Trophoblast cell (in vitro differentiated cells and primary cell): ENCODE results near the gene FDXACB1.

Experiments used
- DNase-seq, 2 donors: peaks; one replicate each; pipeline ENCODE4 v3.0.0-alpha.2; 2016
- H2AFZ ChIP-seq: 2 replicates; pipeline ENCODE4 v1.6.1; 2013; ENCODE audit warnings: low read length, moderate library complexity, mild to moderate bottlenecking; ENCODE audit not compliant: insufficient read depth, poor library complexity
- H2AK5ac ChIP-seq: 2 replicates; pipeline ENCODE4 v1.6.1; 2013; ENCODE audit warnings: mild to moderate bottlenecking, low read length
- H2BK120ac ChIP-seq: 2 replicates; pipeline ENCODE4 v1.6.1; 2013; ENCODE audit warnings: low read length, mild to moderate bottlenecking, moderate library complexity; ENCODE audit not compliant: insufficient read depth, poor library complexity
- H2BK12ac ChIP-seq: 2 replicates; pipeline ENCODE4 v1.6.1; 2013; ENCODE audit warnings: mild to moderate bottlenecking, low read length, moderate library complexity
- H2BK5ac ChIP-seq: 2 replicates; pipeline ENCODE4 v1.6.1; 2013; ENCODE audit warnings: low read length, low read depth, moderate library complexity, mild to moderate bottlenecking; ENCODE audit not compliant: poor library complexity
- H3K14ac ChIP-seq: 2 replicates; pipeline ENCODE4 v1.6.1; 2013; ENCODE audit warnings: mild to moderate bottlenecking, low read length
- H3K18ac ChIP-seq: 2 replicates; pipeline ENCODE4 v1.6.1; 2013; ENCODE audit warnings: mild to moderate bottlenecking, low read length
- H3K23ac ChIP-seq: 2 replicates; pipeline ENCODE4 v1.6.1; 2013; ENCODE audit warnings: low read length
- H3K27ac ChIP-seq: 2 replicates; pipeline ENCODE4 v1.5.1; 2013; ENCODE audit warnings: low read depth, mild to moderate bottlenecking, inconsistent platforms, low read length, moderate library complexity
- H3K27me3 ChIP-seq: 2 replicates; pipeline ENCODE4 v1.6.1; 2013; ENCODE audit warnings: inconsistent platforms, mild to moderate bottlenecking, low read length, moderate library complexity; ENCODE audit not compliant: insufficient read depth
- H3K36me3 ChIP-seq, 2 experiments: 1 replicate in 1 of 2; 2 replicates in 1 of 2; pipeline ENCODE4 v1.6.1; 2013; ENCODE audit warnings: low read length in 2 of 2, mild to moderate bottlenecking in 2 of 2, moderate library complexity in 1 of 2; ENCODE audit not compliant: insufficient read depth in 2 of 2, control insufficient read depth in 1 of 2
- H3K4ac ChIP-seq: 2 replicates; pipeline ENCODE4 v1.6.1; 2013; ENCODE audit warnings: low read depth, mild to moderate bottlenecking, low read length, moderate library complexity
- H3K4me1 ChIP-seq, 2 experiments: 1 replicate in 1 of 2; 2 replicates in 1 of 2; pipeline ENCODE4 v1.6.1; 2013; ENCODE audit warnings: low read length in 2 of 2, mild to moderate bottlenecking in 2 of 2, moderate library complexity in 1 of 2; ENCODE audit not compliant: insufficient read depth in 2 of 2, control insufficient read depth in 1 of 2
- H3K4me2 ChIP-seq: 2 replicates; pipeline ENCODE4 v1.6.1; 2013; ENCODE audit warnings: inconsistent platforms, mild to moderate bottlenecking, low read length, moderate library complexity
- H3K4me3 ChIP-seq: 2 replicates; pipeline ENCODE4 v1.5.1; 2013; ENCODE audit warnings: mild to moderate bottlenecking, low read depth, low read length, inconsistent platforms
- H3K79me1 ChIP-seq: one replicate; pipeline ENCODE4 v1.6.1; 2013; ENCODE audit warnings: low read length
- H3K79me2 ChIP-seq: 2 replicates; pipeline ENCODE4 v1.6.1; 2013; ENCODE audit warnings: low read length, mild to moderate bottlenecking; ENCODE audit not compliant: control insufficient read depth, insufficient read depth, poor library complexity
- H3K9ac ChIP-seq: 2 replicates; pipeline ENCODE4 v1.6.1; 2013; ENCODE audit warnings: mild to moderate bottlenecking, low read length
- H3K9me3 ChIP-seq: 2 replicates; pipeline ENCODE4 v1.6.1; 2013; ENCODE audit warnings: low read depth, mild to moderate bottlenecking, control low read depth, inconsistent platforms, low read length; ENCODE audit not compliant: insufficient read depth
- H4K12ac ChIP-seq: 2 replicates; pipeline ENCODE4 v1.6.1; 2013; ENCODE audit warnings: low read depth, mild to moderate bottlenecking, low read length, moderate library complexity
- H4K8ac ChIP-seq: 2 replicates; pipeline ENCODE4 v1.6.1; 2013; ENCODE audit warnings: low read depth, mild to moderate bottlenecking, low read length, moderate library complexity
- H4K91ac ChIP-seq: one replicate; pipeline ENCODE4 v1.6.1; 2013; ENCODE audit warnings: low read depth, mild to moderate bottlenecking, low read length, moderate library complexity
- WGBS: extraction: QIAGEN DNeasy Blood & Tissue Kit; methylation state at CpG from one replicate; pipeline ENCODE4 v1.1.7; 2013; ENCODE audit warnings: missing lambda C conversion rate; ENCODE audit not compliant: insufficient read length, insufficient coverage; ENCODE audit errors: extremely low coverage; 5-methylcytosine and 5-hydroxymethylcytosine counted together

Gene FDXACB1

DNA sequence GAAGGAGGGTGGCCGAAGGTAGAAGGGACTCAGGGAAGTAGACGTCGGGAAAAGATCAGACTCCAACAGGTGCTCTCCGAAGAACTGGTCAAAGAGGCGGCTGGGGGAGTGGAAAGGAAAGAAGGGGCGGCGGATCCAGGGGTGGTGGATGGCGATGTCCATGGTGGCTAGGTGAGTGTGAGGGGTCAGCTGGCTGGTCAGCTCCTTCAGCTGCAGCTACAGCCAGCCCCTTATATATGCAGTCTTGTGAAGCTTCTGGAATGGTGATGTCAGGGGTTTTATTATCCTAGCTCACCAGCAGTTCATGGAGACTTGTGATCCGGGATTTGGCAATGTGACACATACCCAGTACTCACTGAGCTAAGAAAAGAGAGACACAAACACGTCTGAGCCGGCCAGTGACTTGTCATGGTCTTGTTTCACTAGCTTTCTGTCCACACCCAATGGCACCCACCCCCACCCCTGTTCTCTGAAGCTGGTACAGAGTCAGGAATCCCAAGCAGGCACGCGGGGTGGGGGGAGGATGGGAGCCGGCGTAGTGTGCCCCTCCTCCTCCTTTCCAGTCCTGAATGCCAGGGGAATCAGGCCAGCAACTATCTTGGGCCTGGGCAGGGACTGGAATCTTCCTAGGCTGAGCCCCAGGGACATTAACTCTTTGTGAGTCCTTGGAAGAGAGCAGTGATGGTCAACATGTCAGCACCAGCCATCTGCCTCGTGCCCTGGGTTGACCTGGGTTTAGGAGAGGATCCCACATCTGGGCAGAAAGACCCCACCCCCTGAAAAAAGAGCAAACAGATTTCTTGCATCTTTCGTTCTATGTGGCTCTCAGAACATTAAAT is 32.8 kb upstream of the FDXACB1 start, which contains the start of gene CRYAB:
TSS of gene CRYAB (minus strand) at position 208 of the 839 bp plus-strand sequence. CDS start at position 162, 46 bp downstream.
- Histone ChIP-seq H3K4ac (no peak within 1 kb of the TSS), H4K91ac (peak within 1 kb of the TSS; percentile 52), H3K9ac (peak within 1 kb of the TSS; percentile 9), H3K4me2 (peak within 1 kb of the TSS; percentile 17), H3K27ac (no peak within 1 kb of the TSS), H3K18ac (peak within 1 kb of the TSS; percentile 5), H2BK5ac (no peak within 1 kb of the TSS), H2AFZ (no peak within 1 kb of the TSS), H2BK12ac (peak within 1 kb of the TSS; percentile 62), H4K12ac (peak within 1 kb of the TSS; percentile 2), H2BK120ac (peak within 1 kb of the TSS; percentile 38), H3K79me2 (no peaks in the 10 kb centered on the region), H4K8ac (peak within 1 kb of the TSS; percentile 9), H3K27me3 (no peaks in the 10 kb centered on the region), H3K79me1 (peaks cover 8% of the 10 kb centered on the region), H3K23ac (no peak within 1 kb of the TSS), H2AK5ac (peak within 1 kb of the TSS; percentile 56), H3K4me1 (peaks cover 20 to 24% of the 10 kb centered on the region in 2 experiments), H3K4me3 (no peak within 1 kb of the TSS), H3K9me3 (peaks cover 2% of the 10 kb centered on the region), H3K14ac (peak within 1 kb of the TSS; percentile 53), H3K36me3 (no peaks in the 10 kb centered on the region)
- no CpG with 5 or more reads among the region's 17 CpGs for WGBS
- peak; percentile 80 to 89 for DNase-seq

DNA sequence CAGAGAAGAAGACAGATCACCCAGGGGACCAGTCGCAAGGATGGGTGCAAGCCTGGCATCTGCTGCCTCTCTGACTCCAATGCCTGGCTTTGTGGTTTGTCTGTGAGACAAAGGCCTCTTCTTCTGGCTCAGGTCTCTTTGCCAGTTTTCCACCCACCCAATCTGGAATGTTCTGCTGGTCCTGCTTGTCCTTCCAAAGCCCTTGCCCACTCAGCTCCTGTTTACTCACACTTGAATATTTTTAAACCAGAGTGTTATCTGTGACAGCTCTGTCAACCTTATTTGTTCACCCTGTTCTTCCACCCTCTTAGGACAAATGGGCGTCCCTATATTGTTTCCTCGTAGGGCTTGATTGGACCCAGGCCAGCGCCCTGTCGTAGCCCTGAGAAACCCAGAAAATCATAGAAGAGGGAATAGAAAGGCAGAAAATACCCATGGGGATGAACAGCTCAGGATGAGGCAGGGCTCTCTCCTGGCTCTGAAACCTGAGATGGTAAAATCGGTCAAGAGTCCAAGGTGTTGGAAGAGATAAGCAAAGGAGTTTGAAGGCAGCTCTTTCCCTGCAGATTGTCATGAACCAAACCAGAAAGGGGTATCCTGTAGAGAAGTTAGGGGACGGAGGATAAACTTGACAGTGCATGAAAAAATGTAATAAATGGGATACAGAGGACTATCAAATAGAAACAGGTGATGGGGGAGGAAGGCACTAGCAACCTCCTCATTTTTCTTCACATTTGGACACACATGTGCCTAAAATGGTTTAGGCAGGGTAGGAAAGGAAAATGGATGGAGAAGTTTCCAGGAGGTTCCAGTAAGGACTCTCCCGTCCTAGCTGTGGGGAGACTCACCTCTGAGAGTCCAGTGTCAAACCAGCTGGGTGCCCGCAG is 32.0 kb upstream of the FDXACB1 start:
- Histone ChIP-seq H3K79me2 (no peaks in the 10 kb centered on the region), H3K4ac (no peak overlapping the region), H3K4me3 (no peak overlapping the region), H3K9me3 (peaks cover 2% of the 10 kb centered on the region), H2BK120ac (peak overlapping the region; percentile 38), H2BK5ac (no peak overlapping the region), H3K4me1 (peaks cover 20 to 24% of the 10 kb centered on the region in 2 experiments), H3K4me2 (no peak overlapping the region), H4K12ac (no peak overlapping the region), H2AK5ac (peak overlapping the region; percentile 56), H3K27me3 (no peaks in the 10 kb centered on the region), H2AFZ (no peak overlapping the region), H3K36me3 (no peaks in the 10 kb centered on the region), H4K8ac (peak overlapping the region; percentile 9), H3K14ac (peak overlapping the region; percentile 53), H3K18ac (peak overlapping the region; percentile 5), H3K23ac (no peak overlapping the region), H3K79me1 (peaks cover 8% of the 10 kb centered on the region), H4K91ac (peak overlapping the region; percentile 52), H3K27ac (no peak overlapping the region), H2BK12ac (peak overlapping the region; percentile 62), H3K9ac (peak overlapping the region; percentile 9)
- no peak for DNase-seq
- WGBS: no CpG with 5 or more reads among the region's 9 CpGs

DNA sequence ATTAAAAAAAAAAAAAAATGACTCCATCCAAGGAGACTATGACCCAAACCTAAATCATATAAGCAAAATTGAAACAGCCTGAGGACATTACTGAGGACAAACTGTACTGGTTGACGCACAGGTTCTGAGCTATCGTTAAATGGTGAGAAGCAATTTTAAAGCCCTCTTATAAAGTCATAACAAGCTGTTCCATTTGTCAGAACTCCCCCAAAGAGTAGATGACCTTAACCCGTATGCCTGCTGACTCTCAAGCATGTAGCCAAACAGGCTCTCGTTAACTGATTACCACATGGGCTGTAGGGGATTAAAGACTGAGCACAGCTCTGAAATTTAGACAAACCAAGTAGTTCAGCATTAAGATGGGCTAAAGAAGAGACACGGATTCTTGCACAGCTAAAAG is 30.4 kb upstream of the FDXACB1 start:
- Histone ChIP-seq H3K9me3 (peaks cover 2% of the 10 kb centered on the region), H3K4me3 (no peak overlapping the region), H3K27ac (peak overlapping the region; percentile 43), H2AK5ac (no peak overlapping the region), H4K91ac (no peak overlapping the region), H4K12ac (no peak overlapping the region), H3K4me1 (peaks cover 20 to 24% of the 10 kb centered on the region in 2 experiments), H3K79me1 (peaks cover 8% of the 10 kb centered on the region), H2AFZ (no peak overlapping the region), H3K9ac (no peak overlapping the region), H2BK12ac (no peak overlapping the region), H3K27me3 (no peaks in the 10 kb centered on the region), H3K18ac (no peak overlapping the region), H4K8ac (no peak overlapping the region), H2BK5ac (no peak overlapping the region), H3K14ac (no peak overlapping the region), H3K4ac (no peak overlapping the region), H3K36me3 (no peaks in the 10 kb centered on the region), H3K4me2 (peak overlapping the region; percentile 2), H2BK120ac (no peak overlapping the region), H3K23ac (no peak overlapping the region), H3K79me2 (no peaks in the 10 kb centered on the region)
- WGBS: no CpG with 5 or more reads among the region's 5 CpGs
- peak; percentile 71 to 91 for DNase-seq

DNA sequence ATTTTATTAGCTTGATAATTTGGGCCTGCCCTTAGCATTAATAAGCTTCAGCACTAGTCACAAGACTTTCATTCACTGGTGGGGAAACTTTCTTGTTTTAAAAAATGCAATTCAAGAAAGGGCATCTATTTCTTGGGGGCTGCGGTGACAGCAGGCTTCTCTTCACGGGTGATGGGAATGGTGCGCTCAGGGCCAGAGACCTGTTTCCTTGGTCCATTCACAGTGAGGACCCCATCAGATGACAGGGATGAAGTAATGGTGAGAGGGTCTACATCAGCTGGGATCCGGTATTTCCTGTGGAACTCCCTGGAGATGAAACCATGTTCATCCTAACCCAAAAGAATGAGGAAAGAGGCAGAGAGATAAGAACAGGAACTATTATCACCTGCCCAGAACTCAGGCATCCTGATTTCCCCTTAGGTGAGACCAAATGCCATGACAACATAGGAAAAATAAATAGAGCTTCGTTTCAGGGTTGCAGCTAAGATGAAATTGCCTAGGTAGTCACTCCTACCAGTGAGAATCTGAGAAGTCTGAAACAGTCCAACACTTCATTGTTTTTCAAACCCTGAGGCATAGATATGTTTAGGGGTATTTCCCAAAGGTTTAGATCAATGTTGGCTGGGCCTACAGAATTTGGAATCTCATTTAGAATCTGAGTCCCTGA is 29.8 kb upstream of the FDXACB1 start:
- Histone ChIP-seq H3K9me3 (peaks cover 2% of the 10 kb centered on the region), H3K27me3 (no peaks in the 10 kb centered on the region), H3K4me1 (peaks cover 20 to 24% of the 10 kb centered on the region in 2 experiments), H3K79me1 (peaks cover 8% of the 10 kb centered on the region), H4K12ac (no peak overlapping the region), H3K23ac (no peak overlapping the region), H2AFZ (no peak overlapping the region), H2AK5ac (no peak overlapping the region), H4K8ac (no peak overlapping the region), H3K79me2 (no peaks in the 10 kb centered on the region), H3K18ac (no peak overlapping the region), H2BK5ac (no peak overlapping the region), H3K14ac (no peak overlapping the region), H3K4ac (no peak overlapping the region), H3K4me3 (no peak overlapping the region), H3K4me2 (no peak overlapping the region), H3K36me3 (no peaks in the 10 kb centered on the region), H4K91ac (no peak overlapping the region), H3K27ac (peak overlapping the region; percentile 43), H2BK120ac (no peak overlapping the region), H3K9ac (no peak overlapping the region), H2BK12ac (no peak overlapping the region)
- peak; percentile 83 to 96 for DNase-seq
- no CpG with 5 or more reads among the region's 5 CpGs for WGBS
